CD4-positive, alpha-beta T cell (primary cell): ENCODE data around the gene SLC35E2B. TPM values are rescaled to one million over a fixed set of nuclear protein-coding genes. Genes with fewer than 3 reads are reported as not detected.

Experiments used
- ATAC-seq: fragments of 200-7000 bp; cut with Tn5 transposase; one replicate; pipeline ENCODE4 v1.10.0; 2022; ENCODE audit warnings: mild to moderate bottlenecking; ENCODE audit not compliant: poor library complexity
- CTCF ChIA-PET: fragments of 350-600 bp; sonication (Branson Sonifier 250); formaldehyde crosslinking; loops from one replicate; lab custom pipeline; 2021; ENCODE audit warnings: antibody characterized with exemption, inconsistent platforms; lab: Charles Lee
- POLR2A ChIA-PET: fragments of 350-600 bp; sonication (Branson Sonifier 250); formaldehyde crosslinking; loops from one replicate; lab custom pipeline; 2021; ENCODE audit warnings: antibody characterized with exemption, inconsistent platforms; lab: Charles Lee
- DNase-seq, 14 experiments: peaks; one replicate each; pipeline ENCODE4 v3.0.0-alpha.2; 2013 to 2020; ENCODE audit warnings: mixed read lengths in 2 of 14
- H3K27ac ChIP-seq, 2 donors: one replicate each; pipeline versions ENCODE4 v1.5.1 to v1.7.0; 2013; ENCODE audit warnings: low read length in 2 of 2, low read depth in 1 of 2, mild to moderate bottlenecking in 1 of 2
- H3K27me3 ChIP-seq, 2 experiments: 1 replicate in 1 of 2; 2 replicates in 1 of 2; pipeline versions ENCODE4 v1.6.1 to v1.7.0; 2013; ENCODE audit warnings: low read length in 2 of 2, control low read depth in 1 of 2, mild to moderate bottlenecking in 1 of 2, moderate library complexity in 1 of 2; ENCODE audit not compliant: insufficient read depth in 2 of 2, control insufficient read depth in 1 of 2
- H3K36me3 ChIP-seq: one replicate; pipeline ENCODE4 v1.6.1; 2013; ENCODE audit warnings: low read length, control low read depth; ENCODE audit not compliant: insufficient read depth
- H3K4me1 ChIP-seq: one replicate; pipeline ENCODE4 v1.6.1; 2013; ENCODE audit warnings: low read length, control low read depth; ENCODE audit not compliant: insufficient read depth
- H3K4me3 ChIP-seq: one replicate; pipeline ENCODE4 v1.5.1; 2013; ENCODE audit warnings: mild to moderate bottlenecking, low read length, moderate library complexity
- H3K9me3 ChIP-seq, 2 experiments: 1 replicate in 1 of 2; 2 replicates in 1 of 2; pipeline versions ENCODE4 v1.6.1 to v1.7.0; 2013; ENCODE audit warnings: low read length in 2 of 2, mild to moderate bottlenecking in 2 of 2, control low read depth in 1 of 2, moderate library complexity in 1 of 2; ENCODE audit not compliant: control insufficient read depth in 1 of 2, insufficient read depth in 1 of 2
- H3K27ac Mint-ChIP-seq: one replicate; pipeline ENCODE4 v1.8.0; 2020; ENCODE audit warnings: mixed read lengths
- H3K27me3 Mint-ChIP-seq: one replicate; pipeline ENCODE4 v1.8.0; 2021; ENCODE audit warnings: mixed read lengths
- H3K36me3 Mint-ChIP-seq: one replicate; pipeline ENCODE4 v1.8.0; 2021; ENCODE audit warnings: low read depth, mixed read lengths
- H3K4me1 Mint-ChIP-seq: one replicate; pipeline ENCODE4 v1.8.0; 2021; ENCODE audit warnings: low read depth, mixed read lengths
- H3K4me3 Mint-ChIP-seq: one replicate; pipeline ENCODE4 v1.8.0; 2020; ENCODE audit warnings: mild to moderate bottlenecking, mixed read lengths
- H3K9me3 Mint-ChIP-seq: one replicate; pipeline ENCODE4 v1.8.0; 2020; ENCODE audit warnings: mixed read lengths
- intact Hi-C, 2 experiments: fragments of 100-400 bp; cut with DNase I in 1 of 2; cut with micrococcal nuclease in 1 of 2; formaldehyde crosslinking; loops; one replicate each; pipeline versions ENCODE4 v1.15.1 to v1.9.0; 2023 to 2025; cut with DNase I, micrococcal nuclease
- total RNA-seq, 174 experiments: library from RNA in 2 of 174; stranded (reverse) in 2 of 174; gene quantifications; one replicate each; pipeline ENCODE4 v1.2.3 and lab custom pipeline; 2021 to 2026
- TF ChIP-seq, protein P1 (sequence below): fragments of 200-600 bp; IDR thresholded peaks from one replicate; pipeline ENCODE4 v1.8.0; 2022; ENCODE audit warnings: antibody characterized with exemption, mild to moderate bottlenecking

The SLC35E2B gene
- total RNA-seq, 2 experiments from 2014 or later, result 43.9 to 45.3 TPM

DNA sequence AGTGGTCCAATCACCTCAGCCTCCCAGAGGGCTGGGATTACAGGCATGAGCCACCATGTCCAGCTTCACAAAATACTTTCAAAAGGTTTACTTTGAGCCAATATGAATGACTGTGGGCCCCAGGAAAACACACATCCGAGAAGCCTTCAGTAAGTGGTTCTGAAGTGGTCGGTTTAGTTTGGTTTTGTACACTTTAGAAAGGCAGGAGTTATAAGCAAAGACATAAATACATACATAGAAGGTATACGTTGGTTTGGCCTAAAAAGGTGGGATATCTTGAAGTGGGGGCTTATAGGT lies 80.5 kb downstream of the SLC35E2B start:
- no peaks in the 10 kb centered on the region for H3K36me3 ChIP-seq
- no peaks in the 10 kb centered on the region for H3K27me3 Mint-ChIP-seq
- H3K4me3 Mint-ChIP-seq, result peak overlapping the region; percentile 83
- peaks cover 35% of the 10 kb centered on the region for H3K4me1 ChIP-seq
- H3K36me3 Mint-ChIP-seq, result peaks cover 16% of the 10 kb centered on the region
- no peak overlapping the region for H3K27ac ChIP-seq
- CTCF ChIA-PET, result no interaction called here
- peak overlapping the region; percentile 83 for H3K27ac Mint-ChIP-seq
- H3K9me3 Mint-ChIP-seq, result no peaks in the 10 kb centered on the region
- TF ChIP-seq, protein P1, sequence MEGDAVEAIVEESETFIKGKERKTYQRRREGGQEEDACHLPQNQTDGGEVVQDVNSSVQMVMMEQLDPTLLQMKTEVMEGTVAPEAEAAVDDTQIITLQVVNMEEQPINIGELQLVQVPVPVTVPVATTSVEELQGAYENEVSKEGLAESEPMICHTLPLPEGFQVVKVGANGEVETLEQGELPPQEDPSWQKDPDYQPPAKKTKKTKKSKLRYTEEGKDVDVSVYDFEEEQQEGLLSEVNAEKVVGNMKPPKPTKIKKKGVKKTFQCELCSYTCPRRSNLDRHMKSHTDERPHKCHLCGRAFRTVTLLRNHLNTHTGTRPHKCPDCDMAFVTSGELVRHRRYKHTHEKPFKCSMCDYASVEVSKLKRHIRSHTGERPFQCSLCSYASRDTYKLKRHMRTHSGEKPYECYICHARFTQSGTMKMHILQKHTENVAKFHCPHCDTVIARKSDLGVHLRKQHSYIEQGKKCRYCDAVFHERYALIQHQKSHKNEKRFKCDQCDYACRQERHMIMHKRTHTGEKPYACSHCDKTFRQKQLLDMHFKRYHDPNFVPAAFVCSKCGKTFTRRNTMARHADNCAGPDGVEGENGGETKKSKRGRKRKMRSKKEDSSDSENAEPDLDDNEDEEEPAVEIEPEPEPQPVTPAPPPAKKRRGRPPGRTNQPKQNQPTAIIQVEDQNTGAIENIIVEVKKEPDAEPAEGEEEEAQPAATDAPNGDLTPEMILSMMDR, result no peak
- no peak for DNase-seq
- H3K4me1 Mint-ChIP-seq, result peaks cover 32% of the 10 kb centered on the region
- H3K27me3 ChIP-seq, result no peaks in the 10 kb centered on the region
- intact Hi-C loops, result no loop called here
- no peak overlapping the region for H3K4me3 ChIP-seq
- no peaks in the 10 kb centered on the region for H3K9me3 ChIP-seq
- POLR2A ChIA-PET, result no interaction called here
- ATAC-seq, result no peak

DNA sequence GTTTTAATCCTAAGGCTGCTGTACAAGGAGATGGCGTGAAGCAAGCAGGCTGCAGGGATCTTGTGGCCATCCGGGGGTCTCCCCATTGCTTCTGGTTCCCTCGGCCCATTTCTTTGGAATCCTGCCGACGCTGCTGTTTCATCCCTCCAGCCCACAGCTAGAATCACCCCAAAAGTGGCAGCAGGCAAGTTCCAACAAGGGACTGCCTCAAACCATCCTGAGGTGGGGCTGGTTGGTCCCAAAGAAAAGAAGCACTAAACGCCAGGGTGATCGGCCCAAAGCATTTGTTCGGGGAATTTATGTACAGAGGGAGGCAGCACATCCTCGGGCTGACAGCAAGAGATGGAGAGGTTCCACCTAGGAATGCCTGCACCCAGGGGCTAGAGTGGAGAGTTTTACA lies 81.8 kb downstream of the SLC35E2B start:
- Mint-ChIP-seq H3K36me3 (peaks cover 16% of the 10 kb centered on the region), H3K4me1 (peaks cover 37% of the 10 kb centered on the region), H3K27ac (peak overlapping the region; percentile 70), H3K27me3 (no peaks in the 10 kb centered on the region), H3K4me3 (peak overlapping the region; percentile 38), H3K9me3 (no peaks in the 10 kb centered on the region)
- Histone ChIP-seq H3K9me3 (no peaks in the 10 kb centered on the region), H3K4me1 (peaks cover 33% of the 10 kb centered on the region), H3K27me3 (no peaks in the 10 kb centered on the region), H3K27ac (no peak overlapping the region), H3K4me3 (no peak overlapping the region), H3K36me3 (no peaks in the 10 kb centered on the region)
- DNase-seq (no peak), ATAC-seq (no peak)
- intact Hi-C loops, result no loop called here
- ChIA-PET CTCF (no interaction called here), POLR2A (no interaction called here)
- TF ChIP-seq, protein P1, result no peak

DNA sequence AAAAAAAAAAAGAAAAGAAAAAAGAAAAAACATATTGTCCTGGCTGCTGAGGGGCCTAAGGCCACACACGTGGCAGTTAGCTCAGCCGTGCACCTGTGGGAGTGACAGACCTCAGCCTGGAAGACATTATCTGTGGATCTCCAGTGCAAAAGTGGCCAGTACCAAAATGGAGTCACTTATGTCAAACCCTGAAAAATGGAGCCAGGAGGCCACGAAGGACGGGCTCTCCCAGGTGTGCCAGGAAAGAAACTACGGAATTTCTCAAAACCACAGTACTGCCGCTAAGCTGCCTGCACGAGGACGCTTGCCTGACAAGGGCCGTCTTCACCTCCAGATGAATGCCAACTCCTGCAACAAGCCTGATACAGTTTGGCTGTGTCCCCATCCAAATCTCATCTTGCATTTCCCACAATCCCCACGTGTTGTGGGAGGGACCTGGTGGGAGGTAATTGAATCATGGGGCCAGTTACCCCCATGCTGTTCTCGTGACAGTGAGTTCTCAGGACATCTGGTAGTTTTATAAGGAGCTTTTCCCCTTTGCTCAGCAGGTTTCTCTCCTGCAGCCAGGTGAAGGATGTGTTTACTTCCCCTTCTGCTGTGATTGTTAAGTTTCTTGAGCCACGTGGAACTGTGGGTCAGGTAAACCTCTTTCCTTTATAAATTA lies 82.6 kb downstream of the SLC35E2B start:
- H3K36me3 ChIP-seq, result no peaks in the 10 kb centered on the region
- intact Hi-C loops, result no loop called here
- peaks cover 36% of the 10 kb centered on the region for H3K4me1 Mint-ChIP-seq
- H3K9me3 ChIP-seq, result no peaks in the 10 kb centered on the region
- H3K4me3 ChIP-seq, result no peak overlapping the region
- CTCF ChIA-PET, result no interaction called here
- H3K36me3 Mint-ChIP-seq, result peaks cover 12% of the 10 kb centered on the region
- H3K27ac ChIP-seq, result no peak overlapping the region
- peak overlapping the region; percentile 70 for H3K27ac Mint-ChIP-seq
- POLR2A ChIA-PET, result no interaction called here
- DNase-seq (no peak), ATAC-seq (no peak)
- peaks cover 33% of the 10 kb centered on the region for H3K4me1 ChIP-seq
- TF ChIP-seq, protein P1, result no peak
- no peaks in the 10 kb centered on the region for H3K27me3 Mint-ChIP-seq
- no peaks in the 10 kb centered on the region for H3K27me3 ChIP-seq
- H3K4me3 Mint-ChIP-seq, result no peak overlapping the region
- H3K9me3 Mint-ChIP-seq, result no peaks in the 10 kb centered on the region

Other genes with a start within 250 kb of the SLC35E2B start
- under 1 TPM; 0.28 to 0.74 TPM for gene ATAD3C, start 243.1 kb downstream of the SLC35E2B start, total RNA-seq
- 10 to 100 TPM; 44.3 to 49.1 TPM for gene ATAD3B, start 221.0 kb downstream of the SLC35E2B start, total RNA-seq
- gene ATAD3A, start 180.6 kb downstream of the SLC35E2B start, total RNA-seq, result 10 to 100 TPM; 17.0 to 19.5 TPM
- 1 to 10 TPM in 1 of 2 experiments, under 1 TPM in 1; 0.75 to 1.5 TPM for gene TMEM240, start 152.2 kb downstream of the SLC35E2B start, total RNA-seq
- gene SSU72, start 117.9 kb downstream of the SLC35E2B start, total RNA-seq, result 100 to 1,000 TPM in 1 of 2 experiments, 10 to 100 TPM in 1; 95.4 to 101 TPM
- gene FNDC10, start 92.7 kb downstream of the SLC35E2B start, total RNA-seq, result 1 to 10 TPM; 1.0 to 1.3 TPM
- gene MIB2, start 77.3 kb downstream of the SLC35E2B start, total RNA-seq, result 10 to 100 TPM; 58.3 to 59.4 TPM
- 1 to 10 TPM; 3.0 to 3.7 TPM for gene MMP23B, start 60.6 kb downstream of the SLC35E2B start, total RNA-seq
- 10 to 100 TPM; 49.8 to 52.0 TPM for gene CDK11B, start 33.8 kb downstream of the SLC35E2B start, total RNA-seq
- 100 to 1,000 TPM; 206 to 217 TPM for gene CDK11A, start 31.6 kb upstream of the SLC35E2B start, total RNA-seq
- gene NADK, start 85.7 kb upstream of the SLC35E2B start, total RNA-seq, result 10 to 100 TPM; 19.9 to 25.1 TPM
- gene GNB1, start 198.3 kb upstream of the SLC35E2B start, total RNA-seq, result 100 to 1,000 TPM; 138 to 149 TPM
- under 1 TPM; 0.47 to 0.69 TPM for gene CALML6, start 222.5 kb upstream of the SLC35E2B start, total RNA-seq
- 1 to 10 TPM in 1 of 2 experiments, under 1 TPM in 1; 0.49 to 1.9 TPM for gene TMEM52, start 226.5 kb upstream of the SLC35E2B start, total RNA-seq